Glutamatergic neuron (in vitro differentiated cells): ENCODE measurements around the gene HSD17B3. TPM values are rescaled to one million over a fixed set of nuclear protein-coding genes. Genes with fewer than 3 reads are reported as not detected.

Experiments used
- DNase-seq: peaks from one replicate; pipeline ENCODE4 v3.0.0; 2022
- H3K27ac Mint-ChIP-seq: one replicate; pipeline ENCODE4 v1.8.0; 2020; ENCODE audit warnings: mild to moderate bottlenecking, mixed read lengths, inconsistent platforms; ENCODE audit not compliant: unreplicated experiment
- H3K27me3 Mint-ChIP-seq: one replicate; pipeline ENCODE4 v1.8.0; 2020; ENCODE audit warnings: mild to moderate bottlenecking, moderate library complexity, mixed read lengths, inconsistent platforms; ENCODE audit not compliant: unreplicated experiment
- H3K36me3 Mint-ChIP-seq: one replicate; pipeline ENCODE4 v1.8.0; 2020; ENCODE audit warnings: mild to moderate bottlenecking, mixed read lengths, inconsistent platforms; ENCODE audit not compliant: unreplicated experiment
- H3K4me1 Mint-ChIP-seq: one replicate; pipeline ENCODE4 v1.8.0; 2020; ENCODE audit warnings: mild to moderate bottlenecking, low read depth, mixed read lengths, inconsistent platforms; ENCODE audit not compliant: unreplicated experiment
- H3K4me3 Mint-ChIP-seq: one replicate; pipeline ENCODE4 v1.8.0; 2020; ENCODE audit warnings: mild to moderate bottlenecking, mixed read lengths, inconsistent platforms; ENCODE audit not compliant: unreplicated experiment
- H3K9me3 Mint-ChIP-seq: one replicate; pipeline ENCODE4 v1.8.0; 2020; ENCODE audit warnings: mild to moderate bottlenecking, moderate library complexity, mixed read lengths, inconsistent platforms; ENCODE audit not compliant: unreplicated experiment
- CTCF ChIP-seq: fragments of 200-600 bp; sonication (generic); IDR thresholded peaks from one replicate; pipeline ENCODE4 v1.5.0; 2021; ENCODE audit not compliant: partially characterized antibody, unreplicated experiment
- total RNA-seq: library from RNA; stranded (reverse); fragmentation: NEBNext Ultra II Directional; extraction: Animal tissue kit (Norgen Biotek cat#: 25700); gene quantifications from one replicate; pipeline ENCODE4 v1.2.1, GENCODE V29; 2021; ENCODE audit not compliant: unreplicated experiment

Gene HSD17B3
- total RNA-seq, 1 donor from 2014 or later: 2.2 TPM

- DNase-seq: no peak
- no peak for TF ChIP-seq CTCF
- Mint-ChIP-seq H3K36me3 (peaks cover 5% of the 10 kb centered on the region), H3K27ac (no peak overlapping the region), H3K4me1 (no peaks in the 10 kb centered on the region), H3K27me3 (peaks cover 7% of the 10 kb centered on the region), H3K9me3 (no peaks in the 10 kb centered on the region), H3K4me3 (no peak overlapping the region)
Measured at GRCh38 chr9:96289392-96289791, 12.6 kb downstream of the HSD17B3 start.

GRCh38 chr9:96281641-96282040, 20.3 kb downstream of the HSD17B3 start:
- no peak overlapping the region for H3K4me3 Mint-ChIP-seq
- H3K27me3 Mint-ChIP-seq: peaks cover 4% of the 10 kb centered on the region
- TF ChIP-seq CTCF: no peak
- peaks cover 15% of the 10 kb centered on the region for H3K36me3 Mint-ChIP-seq
- peaks cover 6% of the 10 kb centered on the region for H3K9me3 Mint-ChIP-seq
- peak overlapping the region; percentile 29 for H3K27ac Mint-ChIP-seq
- DNase-seq: no peak
- H3K4me1 Mint-ChIP-seq: no peaks in the 10 kb centered on the region

- no peaks in the 10 kb centered on the region for H3K4me1 Mint-ChIP-seq
- peaks cover 9% of the 10 kb centered on the region for H3K9me3 Mint-ChIP-seq
- DNase-seq: no peak
- H3K27me3 Mint-ChIP-seq: peaks cover 2% of the 10 kb centered on the region
- H3K36me3 Mint-ChIP-seq: peaks cover 21% of the 10 kb centered on the region
- H3K27ac Mint-ChIP-seq: no peak overlapping the region
- H3K4me3 Mint-ChIP-seq: no peak overlapping the region
- no peak for TF ChIP-seq CTCF
Measured at GRCh38 chr9:96279932-96280331, 22.0 kb downstream of the HSD17B3 start.

GRCh38 chr9:96274939-96275338, 27.0 kb downstream of the HSD17B3 start:
- Mint-ChIP-seq H3K4me3 (no peak overlapping the region), H3K27me3 (no peaks in the 10 kb centered on the region), H3K36me3 (peaks cover 27% of the 10 kb centered on the region), H3K9me3 (peaks cover 10% of the 10 kb centered on the region), H3K27ac (no peak overlapping the region), H3K4me1 (no peaks in the 10 kb centered on the region)
- TF ChIP-seq CTCF: no peak
- no peak for DNase-seq

- DNase-seq: no peak
- Mint-ChIP-seq H3K4me1 (no peaks in the 10 kb centered on the region), H3K27me3 (no peaks in the 10 kb centered on the region), H3K4me3 (no peak overlapping the region), H3K36me3 (peaks cover 20% of the 10 kb centered on the region), H3K27ac (no peak overlapping the region), H3K9me3 (peaks cover 8% of the 10 kb centered on the region)
- no peak for TF ChIP-seq CTCF
Measured at GRCh38 chr9:96270236-96270744, 31.7 kb downstream of the HSD17B3 start.
